ENCODE measurements around the gene VARS1. TPM values are rescaled to one million over a fixed set of nuclear protein-coding genes. Genes with fewer than 3 reads are reported as not detected.

The VARS1 gene
- total RNA-seq, 4 donors from 2014 or later, result 25.4 to 50.6 (median 29.9) TPM

GRCh38 chr6:31767096-31767645 lies 28.4 kb downstream of the VARS1 start:
- Histone ChIP-seq H3K4me3 (no peak overlapping the region), H3K9me3 (no peaks in the 10 kb centered on the region), H3K27me3 (no peaks in the 10 kb centered on the region), H3K4me1 (peaks cover 0 to 19% (median 3%) of the 10 kb centered on the region in 3 donors), H3K27ac (no peak overlapping the region), H3K36me3 (peaks cover 0 to 2% of the 10 kb centered on the region in 2 donors)
- 17 to 64% methylated on average over 1 to 3 of the region's 6 CpGs for WGBS, 2 donors (ENCODE audit: low coverage in 1 of 2)
- TF ChIP-seq POLR2AphosphoS5 (IDR thresholded peaks at IDR 0.05), result no peak
- no peak for TF ChIP-seq POLR2A (IDR thresholded peaks at IDR 0.05)
- TF ChIP-seq, protein P1, sequence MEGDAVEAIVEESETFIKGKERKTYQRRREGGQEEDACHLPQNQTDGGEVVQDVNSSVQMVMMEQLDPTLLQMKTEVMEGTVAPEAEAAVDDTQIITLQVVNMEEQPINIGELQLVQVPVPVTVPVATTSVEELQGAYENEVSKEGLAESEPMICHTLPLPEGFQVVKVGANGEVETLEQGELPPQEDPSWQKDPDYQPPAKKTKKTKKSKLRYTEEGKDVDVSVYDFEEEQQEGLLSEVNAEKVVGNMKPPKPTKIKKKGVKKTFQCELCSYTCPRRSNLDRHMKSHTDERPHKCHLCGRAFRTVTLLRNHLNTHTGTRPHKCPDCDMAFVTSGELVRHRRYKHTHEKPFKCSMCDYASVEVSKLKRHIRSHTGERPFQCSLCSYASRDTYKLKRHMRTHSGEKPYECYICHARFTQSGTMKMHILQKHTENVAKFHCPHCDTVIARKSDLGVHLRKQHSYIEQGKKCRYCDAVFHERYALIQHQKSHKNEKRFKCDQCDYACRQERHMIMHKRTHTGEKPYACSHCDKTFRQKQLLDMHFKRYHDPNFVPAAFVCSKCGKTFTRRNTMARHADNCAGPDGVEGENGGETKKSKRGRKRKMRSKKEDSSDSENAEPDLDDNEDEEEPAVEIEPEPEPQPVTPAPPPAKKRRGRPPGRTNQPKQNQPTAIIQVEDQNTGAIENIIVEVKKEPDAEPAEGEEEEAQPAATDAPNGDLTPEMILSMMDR (IDR thresholded peaks at IDR 0.05), result no peak
- no peak for TF ChIP-seq EP300 (IDR thresholded peaks at IDR 0.05)
- ATAC-seq, result no peak

GRCh38 chr6:31765910-31766794 lies 29.4 kb downstream of the VARS1 start:
- Histone ChIP-seq H3K27ac (no peak overlapping the region), H3K4me1 (peaks cover 0 to 19% (median 3%) of the 10 kb centered on the region in 3 donors), H3K27me3 (no peaks in the 10 kb centered on the region), H3K9me3 (no peaks in the 10 kb centered on the region), H3K36me3 (peaks cover 0 to 12% of the 10 kb centered on the region in 2 donors), H3K4me3 (peak overlapping the region in 1 of 2 donors; percentile 32)
- TF ChIP-seq, protein P1 (IDR thresholded peaks at IDR 0.05), result no peak
- TF ChIP-seq POLR2AphosphoS5 (IDR thresholded peaks at IDR 0.05), result no peak
- TF ChIP-seq POLR2A (IDR thresholded peaks at IDR 0.05), result no peak
- peak; percentile 58 for ATAC-seq
- WGBS, 2 donors (ENCODE audit: low coverage in 1 of 2), result 4 to 53% methylated on average over 8 to 14 of the region's 42 CpGs

- no peak overlapping the region for H3K4me3 ChIP-seq
- peaks cover 0 to 19% (median 3%) of the 10 kb centered on the region in 3 donors for H3K4me1 ChIP-seq
- TF ChIP-seq EP300 (IDR thresholded peaks at IDR 0.05) (no peak), POLR2AphosphoS5 (IDR thresholded peaks at IDR 0.05) (no peak), POLR2A (IDR thresholded peaks at IDR 0.05) (no peak)
- TF ChIP-seq, protein P1 (IDR thresholded peaks at IDR 0.05), result no peak
- peaks cover 0 to 15% of the 10 kb centered on the region in 2 donors for H3K36me3 ChIP-seq
- no peak for ATAC-seq
- no peaks in the 10 kb centered on the region for H3K9me3 ChIP-seq
- H3K27me3 ChIP-seq, result no peaks in the 10 kb centered on the region
- WGBS, 2 donors (ENCODE audit: low coverage in 1 of 2), result 80% methylated on average over 1 of the region's 9 CpGs; no CpG with 5 or more reads in 1 of the 2 donors
- H3K27ac ChIP-seq, result no peak overlapping the region
These were observed 30.0 kb downstream of the VARS1 start for GRCh38 chr6:31765559-31765909.

DNA sequence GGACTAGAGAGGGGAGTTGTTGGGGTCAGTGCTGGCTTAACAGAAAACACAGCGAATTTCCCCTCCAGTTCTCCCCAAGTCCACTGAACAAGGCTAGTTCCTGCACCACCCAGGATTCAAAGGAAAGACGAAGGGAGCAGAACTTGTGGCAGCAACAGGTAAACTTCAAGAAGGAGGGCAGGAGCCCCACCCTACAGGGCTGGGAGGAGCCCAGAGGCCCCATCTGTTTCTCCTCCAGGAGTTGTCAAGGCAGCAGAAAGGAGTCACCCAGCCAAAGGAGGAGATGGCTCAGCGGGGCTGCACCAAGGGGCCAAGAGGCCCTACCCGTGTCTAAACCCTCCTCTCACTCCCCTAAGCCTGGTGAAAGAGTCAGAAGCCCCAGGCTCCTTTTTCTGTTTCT lies 31.4 kb downstream of the VARS1 start:
- Histone ChIP-seq H3K36me3 (peaks cover 0 to 25% of the 10 kb centered on the region in 2 donors), H3K9me3 (no peaks in the 10 kb centered on the region), H3K4me1 (peaks cover 0 to 19% (median 3%) of the 10 kb centered on the region in 3 donors), H3K4me3 (no peak overlapping the region), H3K27ac (no peak overlapping the region), H3K27me3 (no peaks in the 10 kb centered on the region)
- TF ChIP-seq, protein P1 (IDR thresholded peaks at IDR 0.05), result no peak
- no peak for TF ChIP-seq POLR2A (IDR thresholded peaks at IDR 0.05)
- TF ChIP-seq EP300 (IDR thresholded peaks at IDR 0.05), result no peak
- TF ChIP-seq POLR2AphosphoS5 (IDR thresholded peaks at IDR 0.05), result no peak
- 52 to 70% methylated on average over 1 to 4 of the region's 4 CpGs for WGBS, 2 donors (ENCODE audit: low coverage in 1 of 2)
- ATAC-seq, result no peak

Measured in gastroesophageal sphincter (tissue), 4 donors.